GM12878 (cell line): ENCODE results near the gene OTOA. TPM values are rescaled to one million over a fixed set of nuclear protein-coding genes. Genes with fewer than 3 reads are reported as not detected.

ENCODE experiments used
- ATAC-seq: fragments of 200-7000 bp; cut with Tn5 transposase; 3 replicates; pipeline ENCODE4 v1.9.1; 2020; ENCODE audit warnings: mild to moderate bottlenecking, moderate library complexity
- BruUV-seq: library from RNA; stranded (reverse); fragments of 400-500 nt; replicated peaks from 2 replicates; lab custom pipeline; 2021; lab: Mats Ljungman, UMichigan
- CTCF ChIA-PET: fragments of 300-600 bp; sonication (Branson Sonifier 250); formaldehyde crosslinking; extraction: SDS; loops from one replicate; lab custom pipeline; 2021; ENCODE audit warnings: inconsistent platforms; lab: Yijun Ruan, JAX
- POLR2A ChIA-PET: fragments of 350-600 bp; formaldehyde crosslinking; extraction: SDS; loops from one replicate; lab custom pipeline; 2021; ENCODE audit warnings: inconsistent platforms; lab: Charles Lee
- RAD21 ChIA-PET: fragments of 300-600 bp; sonication (Branson Sonifier 250); formaldehyde crosslinking; loops from one replicate; lab custom pipeline; 2023; ENCODE audit warnings: antibody characterized with exemption; ENCODE audit not compliant: unreplicated experiment; lab: Charles Lee
- SMC1A ChIA-PET: fragments of 300-600 bp; sonication (Branson Sonifier 250); formaldehyde crosslinking; loops from one replicate; lab custom pipeline; 2023; ENCODE audit not compliant: unreplicated experiment, uncharacterized antibody; lab: Charles Lee
- DNase-seq: peaks from one replicate; pipeline ENCODE4 v3.0.0-alpha.2; 2011; ENCODE audit warnings: low read depth, low spot score
- FAIRE-seq: peaks from 3 replicates; lab custom pipeline; 2011; peaks lifted over from hg19 to GRCh38; lab: Jason Lieb, UNC
- H2AFZ ChIP-seq: 2 replicates; pipeline ENCODE4 v1.6.0; 2011; ENCODE audit warnings: low read depth, low read length, control low read depth; ENCODE audit not compliant: control insufficient read depth
- H3K27ac ChIP-seq: 2 replicates; pipeline ENCODE4 v1.5.1; 2011; ENCODE audit warnings: control low read depth; ENCODE audit not compliant: control insufficient read depth, insufficient read depth
- H3K27me3 ChIP-seq, 2 experiments: replicated peaks in 1 of 2; 2 replicates each; pipeline versions ENCODE4 v1.6.0 to v1.6.1; 2011; ENCODE audit warnings: low read length in 1 of 2; ENCODE audit not compliant: control insufficient read depth in 2 of 2, insufficient read depth in 2 of 2
- H3K36me3 ChIP-seq, 2 experiments: 2 replicates each; pipeline ENCODE4 v1.5.1; 2011; ENCODE audit warnings: low read length in 1 of 2; ENCODE audit not compliant: control insufficient read depth in 2 of 2, insufficient read depth in 2 of 2
- H3K4me1 ChIP-seq: 2 replicates; pipeline ENCODE4 v1.6.1; 2011; ENCODE audit warnings: mild to moderate bottlenecking, low read length, moderate library complexity, mixed read lengths; ENCODE audit not compliant: control insufficient read depth, insufficient read depth
- H3K4me2 ChIP-seq: 2 replicates; pipeline ENCODE4 v1.6.0; 2011; ENCODE audit warnings: control low read depth; ENCODE audit not compliant: control insufficient read depth, insufficient read depth
- H3K4me3 ChIP-seq: fragments of 200-600 bp; sonication (generic); 2 replicates; pipeline ENCODE4 v1.5.1; 2016
- H3K79me2 ChIP-seq: 2 replicates; pipeline ENCODE4 v1.6.0; 2011; ENCODE audit warnings: low read length; ENCODE audit not compliant: control insufficient read depth, insufficient read depth
- H3K9ac ChIP-seq: 2 replicates; pipeline ENCODE4 v1.8.0; 2011; ENCODE audit warnings: low read length, control low read depth, mixed read lengths; ENCODE audit not compliant: control insufficient read depth, insufficient read depth
- H3K9me3 ChIP-seq: replicated peaks from 3 replicates; pipeline ENCODE4 v1.5.1; 2011; ENCODE audit warnings: mild to moderate bottlenecking, low read length; ENCODE audit not compliant: control insufficient read depth, insufficient read depth
- H4K20me1 ChIP-seq: 2 replicates; pipeline ENCODE4 v1.6.0; 2011; ENCODE audit not compliant: control insufficient read depth, insufficient read depth
- E2F8 ChIP-seq: fragments of 450-650 bp; IDR thresholded peaks from 2 replicates; pipeline ENCODE4 v1.6.1; 2018; ENCODE audit warnings: mild to moderate bottlenecking, low read depth, moderate library complexity; ENCODE audit not compliant: partially characterized antibody
- EP300 ChIP-seq, 2 experiments: fragments of 150-350 bp in 1 of 2; IDR thresholded peaks; 2 replicates each; pipeline ENCODE4 v1.6.1; 2011 to 2012; ENCODE audit warnings: low read depth in 2 of 2, low read length in 2 of 2, borderline replicate concordance in 1 of 2, improper control_type of control experiment in 1 of 2, inconsistent platforms in 1 of 2; ENCODE audit not compliant: control insufficient read depth in 1 of 2
- HDAC2 ChIP-seq: fragments of 200-600 bp; sonication (generic); IDR thresholded peaks from 2 replicates; pipeline ENCODE4 v1.6.1; 2017
- LARP7 ChIP-seq: fragments of 450-650 bp; IDR thresholded peaks from 2 replicates; pipeline ENCODE4 v1.6.1; 2017; ENCODE audit warnings: mild to moderate bottlenecking
- MYB ChIP-seq: fragments of 150-350 bp; IDR thresholded peaks from 2 replicates; pipeline ENCODE4 v1.6.1; 2014; ENCODE audit warnings: mild to moderate bottlenecking, low read depth, low read length, borderline replicate concordance
- NR2C1 ChIP-seq: fragments of 450-650 bp; IDR thresholded peaks from 2 replicates; pipeline ENCODE4 v1.6.1; 2017; ENCODE audit warnings: antibody characterized with exemption, mild to moderate bottlenecking, moderate library complexity
- ZSCAN29 ChIP-seq: fragments of 450-650 bp; IDR thresholded peaks from 2 replicates; pipeline ENCODE4 v1.6.1; 2017; ENCODE audit warnings: mild to moderate bottlenecking, moderate library complexity
- WGBS: methylation state at CpG from one replicate; pipeline ENCODE4 v1.1.6; 2016; ENCODE audit warnings: low lambda C conversion rate; ENCODE audit not compliant: insufficient replicate concordance, insufficient coverage; ENCODE audit errors: missing lambda C conversion rate; 5-methylcytosine and 5-hydroxymethylcytosine counted together
- in situ Hi-C: fragments of 300-500 bp; cut with MboI; formaldehyde crosslinking; loops from 9 replicates; pipeline ENCODE4 v1.14.3; 2018; ENCODE audit warnings: mixed read lengths
- intact Hi-C: fragments of 100-400 bp; cut with micrococcal nuclease; formaldehyde crosslinking; loops from one replicate; pipeline ENCODE4 v1.14.2; 2022; ENCODE audit not compliant: unreplicated experiment
- polyA plus RNA-seq, 11 experiments: library from polyadenylated mRNA; depleted of rRNA in 4 of 11; unstranded in 6 of 11; stranded (reverse) in 5 of 11; fragments of >200 nt; fragmentation: Nextera tagmentation in 4 of 11; fragmentation: Illumina TruSeq in 1 of 11; extraction: Ambion mirVana in 4 of 11; extraction: Trizol in 1 of 11; gene quantifications; 1 replicate in 1 of 11; 2 replicates in 10 of 11; pipeline versions ENCODE4 v1.2.1 to v1.2.3, GENCODE V29; 2011 to 2016; ENCODE audit warnings: inconsistent platforms in 2 of 11, missing spikeins in 2 of 11, low read depth in 1 of 11
- total RNA-seq, 4 experiments: library from RNA; depleted of rRNA in 3 of 4; stranded (reverse); fragments of >200 nt in 3 of 4; fragmentation: Illumina TruSeq in 1 of 4; extraction: Trizol in 1 of 4; gene quantifications; 2 replicates each; pipeline versions ENCODE4 v1.2.1 to v1.2.3, GENCODE V29; 2013 to 2021
- TF ChIP-seq, protein P1 (sequence below): fragments of 450-650 bp; IDR thresholded peaks from 2 replicates; pipeline ENCODE4 v1.6.1; 2017; ENCODE audit warnings: low read depth, mild to moderate bottlenecking, moderate library complexity
- TF ChIP-seq, protein P2 (sequence below): fragments of 450-650 bp; IDR thresholded peaks from 2 replicates; pipeline ENCODE4 v1.6.1; 2017; ENCODE audit warnings: antibody characterized with exemption, mild to moderate bottlenecking, moderate library complexity

OTOA gene
- total and polyA plus RNA-seq, 10 of the 15 experiments (the other 5 are each of a cell fraction or from before 2014, with no cell fraction given) = 0.33 to 1.5 (median 0.61) TPM

- ChIA-PET SMC1A (interaction anchor here (0.9 to 1.4 kb wide), 2 partner anchors 15 to 16 kb away, joined by 3 to 4 read pairs; no protein-coding TSS in a partner anchor), RAD21 (no interaction called here), POLR2A (no interaction called here), CTCF (interaction anchor here (0.8 to 1.6 kb wide), 5 partner anchors 7 to 37 kb away, joined by 3 to 5 read pairs (median 3); no protein-coding TSS in a partner anchor)
- TF ChIP-seq LARP7 (no peak), NR2C1 (no peak), MYB (no peak), HDAC2 (no peak), ZSCAN29 (no peak), E2F8 (no peak), EP300 (IDR thresholded peaks at IDR 0.05; ENCODE audit: borderline replicate concordance in 1 of 2, control insufficient read depth in 1 of 2, low read depth in 2 of 2, low read length in 2 of 2) (no peak)
- TF ChIP-seq, protein P1, sequence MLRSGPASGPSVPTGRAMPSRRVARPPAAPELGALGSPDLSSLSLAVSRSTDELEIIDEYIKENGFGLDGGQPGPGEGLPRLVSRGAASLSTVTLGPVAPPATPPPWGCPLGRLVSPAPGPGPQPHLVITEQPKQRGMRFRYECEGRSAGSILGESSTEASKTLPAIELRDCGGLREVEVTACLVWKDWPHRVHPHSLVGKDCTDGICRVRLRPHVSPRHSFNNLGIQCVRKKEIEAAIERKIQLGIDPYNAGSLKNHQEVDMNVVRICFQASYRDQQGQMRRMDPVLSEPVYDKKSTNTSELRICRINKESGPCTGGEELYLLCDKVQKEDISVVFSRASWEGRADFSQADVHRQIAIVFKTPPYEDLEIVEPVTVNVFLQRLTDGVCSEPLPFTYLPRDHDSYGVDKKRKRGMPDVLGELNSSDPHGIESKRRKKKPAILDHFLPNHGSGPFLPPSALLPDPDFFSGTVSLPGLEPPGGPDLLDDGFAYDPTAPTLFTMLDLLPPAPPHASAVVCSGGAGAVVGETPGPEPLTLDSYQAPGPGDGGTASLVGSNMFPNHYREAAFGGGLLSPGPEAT = no peak
- TF ChIP-seq, protein P2, sequence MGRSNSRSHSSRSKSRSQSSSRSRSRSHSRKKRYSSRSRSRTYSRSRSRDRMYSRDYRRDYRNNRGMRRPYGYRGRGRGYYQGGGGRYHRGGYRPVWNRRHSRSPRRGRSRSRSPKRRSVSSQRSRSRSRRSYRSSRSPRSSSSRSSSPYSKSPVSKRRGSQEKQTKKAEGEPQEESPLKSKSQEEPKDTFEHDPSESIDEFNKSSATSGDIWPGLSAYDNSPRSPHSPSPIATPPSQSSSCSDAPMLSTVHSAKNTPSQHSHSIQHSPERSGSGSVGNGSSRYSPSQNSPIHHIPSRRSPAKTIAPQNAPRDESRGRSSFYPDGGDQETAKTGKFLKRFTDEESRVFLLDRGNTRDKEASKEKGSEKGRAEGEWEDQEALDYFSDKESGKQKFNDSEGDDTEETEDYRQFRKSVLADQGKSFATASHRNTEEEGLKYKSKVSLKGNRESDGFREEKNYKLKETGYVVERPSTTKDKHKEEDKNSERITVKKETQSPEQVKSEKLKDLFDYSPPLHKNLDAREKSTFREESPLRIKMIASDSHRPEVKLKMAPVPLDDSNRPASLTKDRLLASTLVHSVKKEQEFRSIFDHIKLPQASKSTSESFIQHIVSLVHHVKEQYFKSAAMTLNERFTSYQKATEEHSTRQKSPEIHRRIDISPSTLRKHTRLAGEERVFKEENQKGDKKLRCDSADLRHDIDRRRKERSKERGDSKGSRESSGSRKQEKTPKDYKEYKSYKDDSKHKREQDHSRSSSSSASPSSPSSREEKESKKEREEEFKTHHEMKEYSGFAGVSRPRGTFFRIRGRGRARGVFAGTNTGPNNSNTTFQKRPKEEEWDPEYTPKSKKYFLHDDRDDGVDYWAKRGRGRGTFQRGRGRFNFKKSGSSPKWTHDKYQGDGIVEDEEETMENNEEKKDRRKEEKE = no peak
- H3K9me3 ChIP-seq = no peaks in the 10 kb centered on the region
- no peak overlapping the region for H2AFZ ChIP-seq
- H3K4me2 ChIP-seq = no peak overlapping the region
- no peaks in the 10 kb centered on the region; a peak in 2 of 4 replicates for H3K36me3 ChIP-seq
- H3K79me2 ChIP-seq = no peaks in the 10 kb centered on the region
- WGBS = over 99% methylated on average over 4 of the region's 4 CpGs
- no TSS peak for BruUV-seq
- H3K9ac ChIP-seq = no peak overlapping the region
- in situ Hi-C loops = no loop called here
- H3K27ac ChIP-seq = no peak overlapping the region
- intact Hi-C loops = no loop called here
- peaks cover 5% of the 10 kb centered on the region; the same call in 1 of the 2 replicates for H3K4me1 ChIP-seq
- no peaks in the 10 kb centered on the region for H4K20me1 ChIP-seq
- H3K4me3 ChIP-seq = no peak overlapping the region
- DNase-seq (no peak), ATAC-seq (no peak), FAIRE-seq (no peak)
- no peaks in the 10 kb centered on the region for H3K27me3 ChIP-seq
These were observed 43.9 kb upstream of the OTOA start for GRCh38 chr16:21619765-21620425.
